Esophagus (tissue), 2 donors: ENCODE data around the gene JUND. TPM values are rescaled to one million over a fixed set of nuclear protein-coding genes. Genes with fewer than 3 reads are reported as not detected.

Experiments
- H3K27ac ChIP-seq, 2 donors: one replicate each; pipeline ENCODE4 v1.5.1; 2013; ENCODE audit warnings: low read depth in 2 of 2, mild to moderate bottlenecking in 2 of 2, inconsistent platforms in 1 of 2, low read length in 1 of 2, moderate library complexity in 1 of 2
- H3K27me3 ChIP-seq, 2 donors: one replicate each; pipeline ENCODE4 v1.6.1; 2013; ENCODE audit warnings: low read length in 2 of 2, control low read depth in 1 of 2, mild to moderate bottlenecking in 1 of 2; ENCODE audit not compliant: insufficient read depth in 2 of 2, control insufficient read depth in 1 of 2
- H3K36me3 ChIP-seq, 2 donors: one replicate each; pipeline ENCODE4 v1.6.1; 2013; ENCODE audit warnings: low read length in 1 of 2; ENCODE audit not compliant: control insufficient read depth in 2 of 2, insufficient read depth in 2 of 2
- H3K4me1 ChIP-seq, 2 donors: one replicate each; pipeline ENCODE4 v1.6.1; 2013; ENCODE audit warnings: low read length in 1 of 2; ENCODE audit not compliant: control insufficient read depth in 2 of 2, insufficient read depth in 2 of 2
- H3K4me3 ChIP-seq, 2 donors: one replicate each; pipeline ENCODE4 v1.5.1; 2013; ENCODE audit warnings: low read length in 2 of 2, mild to moderate bottlenecking in 2 of 2, low read depth in 1 of 2, moderate library complexity in 1 of 2
- H3K9me3 ChIP-seq, 2 donors: one replicate each; pipeline ENCODE4 v1.6.1; 2013; ENCODE audit warnings: mild to moderate bottlenecking in 2 of 2, low read depth in 1 of 2, low read length in 1 of 2, moderate library complexity in 1 of 2; ENCODE audit not compliant: control insufficient read depth in 2 of 2, insufficient read depth in 1 of 2
- WGBS, 2 donors: extraction: QIAGEN DNeasy Blood & Tissue Kit; methylation state at CpG; one replicate each; pipeline ENCODE4 v1.1.7; 2013; 5-methylcytosine and 5-hydroxymethylcytosine counted together
- polyA plus RNA-seq, 2 donors: library from polyadenylated mRNA; stranded (reverse); fragments of 200-250 nt; gene quantifications; one replicate each; pipeline ENCODE4 v1.2.3, GENCODE V29; 2013
- donor health status: healthy with polysubstance abuse.
- donor health status: Bipolar disorder and iron deficiency.

Gene JUND
- polyA plus RNA-seq, 2 donors, result 57.9 to 84.5 TPM

DNA sequence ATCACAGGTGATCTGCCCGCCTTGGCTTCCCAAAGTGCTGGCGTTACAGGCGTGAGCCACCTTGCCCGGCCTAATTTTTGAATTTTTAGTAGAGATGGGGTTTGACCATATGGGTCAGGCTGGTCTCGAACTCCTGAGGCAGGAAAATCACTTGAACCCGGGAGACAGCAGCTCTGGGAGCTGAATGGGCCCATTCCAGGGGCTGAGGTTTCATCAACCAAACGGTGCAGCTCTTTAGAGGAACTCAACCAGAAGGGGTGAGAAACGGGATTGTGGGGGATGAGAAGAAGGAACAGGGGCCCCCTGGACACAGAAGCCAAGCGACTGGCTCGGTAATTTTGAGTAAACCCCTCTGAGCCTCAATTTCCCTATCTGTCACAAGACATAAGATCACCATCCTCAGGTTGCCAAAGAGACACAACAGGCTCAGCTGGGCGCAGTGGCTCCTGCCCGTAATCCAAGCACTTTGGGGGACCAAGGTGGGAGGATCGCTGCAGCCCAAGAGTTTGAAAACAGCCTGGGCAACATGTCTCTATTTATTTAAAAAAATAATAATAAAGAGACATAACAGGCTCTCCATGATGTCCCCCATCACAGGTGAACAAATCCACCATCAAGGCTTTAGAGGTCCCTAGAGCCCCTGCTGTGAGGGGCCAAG is 7.7 kb downstream of the JUND start:
- H3K36me3 ChIP-seq, result peaks cover 0 to 8% of the 10 kb centered on the region in 2 donors
- H3K9me3 ChIP-seq, result no peaks in the 10 kb centered on the region
- 95% methylated on average over 13 of the region's 13 CpGs for WGBS, 2 donors
- no peaks in the 10 kb centered on the region for H3K27me3 ChIP-seq
- no peak overlapping the region for H3K4me3 ChIP-seq
- H3K4me1 ChIP-seq, result peaks cover 2 to 11% of the 10 kb centered on the region in 2 donors
- peak overlapping the region; percentile 68 to 89 for H3K27ac ChIP-seq

DNA sequence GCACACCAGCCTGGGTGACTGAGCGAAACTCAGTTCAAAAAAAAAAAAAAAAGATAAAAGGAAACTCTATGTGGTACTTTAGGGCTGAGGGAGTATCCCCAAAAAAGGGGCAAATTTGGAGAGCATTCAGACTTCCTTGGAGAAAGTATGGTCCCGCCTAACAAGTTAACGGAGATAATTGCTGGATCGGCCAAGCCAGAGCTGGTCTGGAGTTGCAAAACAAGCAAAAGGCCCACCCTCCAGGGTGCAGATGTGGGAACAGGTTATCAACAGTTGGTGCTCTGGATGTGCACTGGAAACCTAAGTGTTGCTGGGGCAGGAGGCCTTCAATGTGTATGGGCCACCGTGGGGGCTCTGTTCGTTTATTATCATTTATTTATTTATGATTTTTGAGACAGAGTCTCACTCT is 10.0 kb downstream of the JUND start:
- H3K27me3 ChIP-seq, result no peaks in the 10 kb centered on the region
- H3K9me3 ChIP-seq, result no peaks in the 10 kb centered on the region
- H3K4me1 ChIP-seq, result peaks cover 2 to 4% of the 10 kb centered on the region in 2 donors
- peaks cover 0 to 15% of the 10 kb centered on the region in 2 donors for H3K36me3 ChIP-seq
- H3K4me3 ChIP-seq, result no peak overlapping the region
- no peak overlapping the region for H3K27ac ChIP-seq
- WGBS, 2 donors, result 48 to 58% methylated on average over 6 of the region's 6 CpGs

DNA sequence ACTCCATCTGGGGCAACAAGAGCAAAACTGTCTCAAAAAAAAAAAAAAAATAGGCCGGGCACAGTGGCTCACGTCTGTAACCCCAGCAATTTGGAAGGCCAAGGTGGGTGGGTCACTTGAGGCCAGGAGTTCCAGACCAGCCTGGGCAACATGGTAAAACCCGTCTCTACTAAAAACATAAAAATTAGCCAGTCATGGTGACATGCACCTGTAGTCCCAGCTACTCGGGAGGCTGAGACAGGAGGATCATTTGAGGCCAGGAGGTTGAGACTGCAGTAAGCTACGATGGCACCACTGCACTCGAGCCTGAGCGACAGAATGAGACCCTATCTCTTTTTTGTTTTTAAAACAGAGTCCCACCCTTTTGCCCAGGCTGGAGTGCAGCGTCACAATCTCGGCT is 11.1 kb downstream of the JUND start:
- 92 to 93% methylated on average over 9 of the region's 9 CpGs for WGBS, 2 donors
- no peak overlapping the region for H3K4me3 ChIP-seq
- H3K4me1 ChIP-seq, result peaks cover 0 to under 1% of the 10 kb centered on the region in 2 donors
- H3K36me3 ChIP-seq, result peaks cover 7 to 24% of the 10 kb centered on the region in 2 donors
- no peaks in the 10 kb centered on the region for H3K27me3 ChIP-seq
- no peak overlapping the region for H3K27ac ChIP-seq
- no peaks in the 10 kb centered on the region for H3K9me3 ChIP-seq

DNA sequence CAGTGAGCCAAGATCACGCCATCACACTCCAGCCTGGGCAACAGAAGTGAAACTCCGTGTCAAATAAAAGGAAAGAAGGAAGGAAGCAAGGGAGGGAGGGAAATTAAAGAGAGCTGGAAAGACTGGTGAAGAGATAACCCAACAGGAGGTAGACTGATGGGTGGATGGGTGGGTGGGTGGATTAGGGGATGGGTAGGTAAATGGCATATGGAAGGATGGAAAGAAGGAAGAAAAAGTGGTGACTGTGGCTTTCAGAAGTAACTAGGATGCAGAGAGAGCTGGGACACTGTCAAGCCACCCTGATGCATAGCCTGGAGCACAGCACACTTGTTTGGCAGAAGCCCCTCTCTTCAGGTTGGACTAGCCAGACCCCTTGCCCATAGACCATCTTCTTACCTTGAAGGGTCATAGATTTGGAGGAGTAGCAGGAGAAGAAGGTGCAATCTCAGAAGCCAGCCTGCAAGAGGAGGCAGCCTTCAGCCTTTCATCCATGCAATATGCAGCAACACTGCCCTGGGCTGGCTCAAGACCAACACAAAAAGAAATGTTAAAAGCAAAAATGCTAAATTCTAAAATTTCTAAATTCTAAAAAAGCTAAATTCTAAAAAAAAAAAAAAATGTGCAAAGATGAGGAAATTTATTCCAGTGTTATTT is 12.2 kb downstream of the JUND start:
- no peaks in the 10 kb centered on the region for H3K9me3 ChIP-seq
- H3K4me1 ChIP-seq, result peaks cover 0 to 3% of the 10 kb centered on the region in 2 donors
- H3K27me3 ChIP-seq, result no peaks in the 10 kb centered on the region
- WGBS, 2 donors, result 72 to 84% methylated on average over 2 of the region's 2 CpGs
- H3K4me3 ChIP-seq, result no peak overlapping the region
- H3K36me3 ChIP-seq, result peaks cover 7 to 35% of the 10 kb centered on the region in 2 donors
- no peak overlapping the region for H3K27ac ChIP-seq

DNA sequence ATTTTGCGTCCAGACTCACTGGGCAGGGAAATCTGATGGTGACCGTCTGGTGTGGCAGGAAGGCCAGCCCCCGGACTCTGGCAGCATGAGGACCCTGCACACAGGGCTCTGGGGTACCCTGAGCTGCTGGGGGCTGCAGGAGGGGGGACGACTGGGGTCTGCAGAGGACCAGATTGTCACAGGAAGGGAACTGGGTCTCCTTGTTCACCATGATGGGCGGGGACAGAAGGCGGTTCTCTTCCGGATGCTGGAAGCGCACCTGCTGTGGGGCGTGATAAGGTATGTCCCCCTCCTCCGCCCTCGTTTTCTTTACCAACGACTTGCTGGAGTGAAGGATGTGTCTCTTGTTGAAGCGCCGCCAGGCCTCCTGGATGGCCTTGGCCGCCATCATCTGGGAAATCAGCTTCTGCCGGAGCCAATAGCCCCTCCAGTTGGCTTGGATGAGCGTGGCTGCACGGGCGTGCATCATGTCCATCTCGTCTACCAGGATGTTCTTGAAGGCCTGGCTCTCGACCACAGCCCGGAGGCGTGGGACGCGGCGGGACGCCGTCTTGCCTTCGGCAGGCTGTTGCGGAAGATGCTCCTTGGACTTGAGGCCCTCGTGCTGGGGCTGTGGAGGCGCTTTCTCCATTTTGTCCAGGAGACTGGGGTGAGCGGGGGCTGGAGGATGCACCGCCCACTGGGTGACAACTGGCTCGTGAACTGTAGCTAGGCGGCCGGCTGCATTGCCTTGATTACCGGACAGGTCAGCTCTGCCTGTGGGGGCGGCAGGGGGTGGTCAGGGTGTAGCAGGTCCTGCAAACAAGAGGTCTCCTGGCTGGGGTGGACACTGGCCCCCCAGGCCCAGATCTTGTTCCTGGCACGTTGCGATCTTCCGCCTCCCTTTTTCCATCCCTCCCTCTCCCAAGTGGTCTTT is 14.4 kb downstream of the JUND start:
- H3K27me3 ChIP-seq, result no peaks in the 10 kb centered on the region
- H3K9me3 ChIP-seq, result no peaks in the 10 kb centered on the region
- H3K4me3 ChIP-seq, result no peak overlapping the region
- H3K27ac ChIP-seq, result no peak overlapping the region
- WGBS, 2 donors, result 91 to 92% methylated on average over 42 of the region's 42 CpGs
- peaks cover 7 to 43% of the 10 kb centered on the region in 2 donors for H3K36me3 ChIP-seq
- peaks cover 0 to 3% of the 10 kb centered on the region in 2 donors for H3K4me1 ChIP-seq

DNA sequence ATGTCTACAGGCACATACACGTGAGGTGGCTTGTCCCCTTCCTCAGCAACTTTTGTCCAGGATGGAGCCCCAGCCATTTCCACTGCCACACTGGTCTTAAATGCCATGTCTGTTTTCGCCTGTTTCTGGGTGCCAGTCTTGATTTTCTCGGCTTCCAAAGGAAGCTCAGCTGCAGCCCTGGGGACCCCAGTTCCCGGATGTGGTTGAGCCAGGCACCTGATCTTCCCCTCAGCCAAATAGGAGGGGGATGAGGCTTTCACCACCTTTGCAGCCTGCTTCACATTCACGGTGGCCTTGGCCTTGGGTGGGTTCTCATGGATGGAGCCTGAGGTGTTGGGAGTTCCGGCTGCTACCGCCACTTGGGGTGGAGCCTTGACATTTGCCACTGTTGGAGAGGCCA is 15.8 kb downstream of the JUND start:
- H3K4me1 ChIP-seq, result peaks cover 0 to 3% of the 10 kb centered on the region in 2 donors
- H3K27ac ChIP-seq, result no peak overlapping the region
- no peak overlapping the region for H3K4me3 ChIP-seq
- WGBS, 2 donors, result 89 to 93% methylated on average over 7 of the region's 7 CpGs
- H3K36me3 ChIP-seq, result peaks cover 7 to 43% of the 10 kb centered on the region in 2 donors
- no peaks in the 10 kb centered on the region for H3K27me3 ChIP-seq
- no peaks in the 10 kb centered on the region for H3K9me3 ChIP-seq

DNA sequence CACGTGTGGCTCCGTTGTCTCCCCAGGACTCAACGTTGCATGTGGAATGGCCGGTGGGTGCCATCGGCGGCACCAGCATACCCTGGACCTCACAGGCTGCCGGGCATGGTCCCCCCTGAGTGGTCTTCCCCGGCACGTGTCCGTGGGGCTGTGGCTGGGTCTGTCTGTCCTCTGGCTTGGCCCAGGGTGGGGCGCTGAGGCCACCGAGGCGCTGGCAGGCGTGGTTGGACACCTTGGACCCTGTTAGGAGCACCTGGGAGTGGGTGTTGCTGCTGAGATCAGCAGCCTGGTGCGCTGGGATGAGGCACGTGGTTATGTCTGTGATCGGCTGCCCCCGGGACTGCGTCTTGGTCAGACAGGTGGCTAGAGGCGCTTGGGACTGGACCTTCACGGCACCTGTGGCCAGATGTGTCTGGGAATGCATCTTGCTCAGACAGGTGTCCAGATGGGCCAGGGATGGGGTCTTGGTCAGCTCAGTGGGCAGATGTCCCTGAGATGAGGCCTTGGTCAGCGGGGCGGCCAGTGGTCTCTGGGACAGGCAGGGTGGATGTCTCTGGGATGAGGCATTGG is 16.4 kb downstream of the JUND start:
- WGBS, 2 donors, result 92 to 94% methylated on average over 23 of the region's 23 CpGs
- peaks cover 7 to 43% of the 10 kb centered on the region in 2 donors for H3K36me3 ChIP-seq
- H3K27me3 ChIP-seq, result no peaks in the 10 kb centered on the region
- H3K9me3 ChIP-seq, result no peaks in the 10 kb centered on the region
- no peak overlapping the region for H3K27ac ChIP-seq
- no peak overlapping the region for H3K4me3 ChIP-seq
- peaks cover 0 to 3% of the 10 kb centered on the region in 2 donors for H3K4me1 ChIP-seq

DNA sequence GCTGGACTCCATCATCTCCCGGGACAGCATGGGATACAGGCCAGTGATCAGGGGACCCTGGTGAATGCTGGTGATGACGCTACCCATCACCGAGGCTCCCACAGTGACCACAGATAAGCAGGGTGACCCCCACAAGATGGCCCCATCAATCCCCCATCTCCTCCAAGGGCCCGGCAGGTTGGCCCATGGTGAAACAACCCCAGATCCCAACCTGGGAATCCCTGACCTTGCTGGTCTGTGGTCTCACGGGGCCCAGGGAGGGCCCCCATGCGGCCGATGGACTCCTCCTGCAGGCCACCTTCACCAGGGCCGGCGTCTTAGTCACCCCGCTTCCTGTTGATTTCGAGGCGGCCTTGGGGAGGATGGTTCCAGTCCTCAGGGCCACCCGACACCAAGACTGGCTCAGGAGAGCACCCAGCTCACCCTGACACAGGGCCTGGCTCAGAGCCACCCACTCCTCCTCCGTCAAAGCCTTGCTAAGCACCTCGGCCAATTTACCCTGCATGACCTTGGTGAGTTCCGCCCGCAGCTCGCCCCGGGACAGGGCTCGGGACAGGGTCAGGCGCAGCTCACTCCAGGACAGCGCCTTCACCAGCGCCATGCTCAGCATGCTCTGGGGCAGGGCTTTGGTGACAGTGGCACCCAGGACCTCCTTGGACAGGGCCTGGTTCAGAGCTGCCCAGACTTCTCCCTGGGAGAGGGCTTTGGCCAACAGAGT is 17.1 kb downstream of the JUND start:
- Histone ChIP-seq H3K4me3 (no peak overlapping the region), H3K9me3 (no peaks in the 10 kb centered on the region), H3K27ac (no peak overlapping the region), H3K4me1 (peaks cover 0 to 3% of the 10 kb centered on the region in 2 donors), H3K36me3 (peaks cover 7 to 43% of the 10 kb centered on the region in 2 donors), H3K27me3 (no peaks in the 10 kb centered on the region)
- WGBS, 2 donors, result 86 to 90% methylated on average over 23 of the region's 23 CpGs
